ENCODE results near the gene ROBO1. TPM values are rescaled to one million over a fixed set of nuclear protein-coding genes. Genes with fewer than 3 reads are reported as not detected.

ROBO1 gene
- total RNA-seq, 4 donors from 2014 or later: 8.6 to 26.3 (median 16.6) TPM

DNA sequence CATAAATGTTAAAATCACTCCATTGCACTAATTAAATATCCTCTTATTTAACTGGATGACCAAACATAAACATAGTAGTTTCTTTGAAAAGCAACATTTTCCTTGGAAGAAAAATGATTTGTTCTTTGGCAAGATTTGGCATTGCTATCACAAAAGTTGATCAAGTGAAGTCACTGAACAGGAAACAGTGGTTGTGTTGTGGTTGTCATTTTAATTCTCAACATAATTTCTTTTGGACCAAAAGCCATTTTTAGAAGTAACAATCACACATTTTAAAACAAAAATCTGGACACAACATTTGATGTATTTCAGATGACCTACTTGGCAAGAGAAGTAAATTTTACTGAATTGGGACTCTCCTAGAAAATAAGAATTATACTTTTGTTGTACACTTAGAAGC is 872.3 kb downstream of the ROBO1 start:
- TF ChIP-seq, protein P1, sequence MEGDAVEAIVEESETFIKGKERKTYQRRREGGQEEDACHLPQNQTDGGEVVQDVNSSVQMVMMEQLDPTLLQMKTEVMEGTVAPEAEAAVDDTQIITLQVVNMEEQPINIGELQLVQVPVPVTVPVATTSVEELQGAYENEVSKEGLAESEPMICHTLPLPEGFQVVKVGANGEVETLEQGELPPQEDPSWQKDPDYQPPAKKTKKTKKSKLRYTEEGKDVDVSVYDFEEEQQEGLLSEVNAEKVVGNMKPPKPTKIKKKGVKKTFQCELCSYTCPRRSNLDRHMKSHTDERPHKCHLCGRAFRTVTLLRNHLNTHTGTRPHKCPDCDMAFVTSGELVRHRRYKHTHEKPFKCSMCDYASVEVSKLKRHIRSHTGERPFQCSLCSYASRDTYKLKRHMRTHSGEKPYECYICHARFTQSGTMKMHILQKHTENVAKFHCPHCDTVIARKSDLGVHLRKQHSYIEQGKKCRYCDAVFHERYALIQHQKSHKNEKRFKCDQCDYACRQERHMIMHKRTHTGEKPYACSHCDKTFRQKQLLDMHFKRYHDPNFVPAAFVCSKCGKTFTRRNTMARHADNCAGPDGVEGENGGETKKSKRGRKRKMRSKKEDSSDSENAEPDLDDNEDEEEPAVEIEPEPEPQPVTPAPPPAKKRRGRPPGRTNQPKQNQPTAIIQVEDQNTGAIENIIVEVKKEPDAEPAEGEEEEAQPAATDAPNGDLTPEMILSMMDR (IDR thresholded peaks at IDR 0.05): no peak
- TF ChIP-seq POLR2A (IDR thresholded peaks at IDR 0.05): no peak
- Histone ChIP-seq H3K27ac (no peak overlapping the region), H3K4me3 (replicated peaks in 1 of 3) (no peak overlapping the region), H3K9me3 (no peaks in the 10 kb centered on the region), H3K4me1 (no peaks in the 10 kb centered on the region), H3K36me3 (no peaks in the 10 kb centered on the region), H3K27me3 (no peaks in the 10 kb centered on the region)
- no peak for DNase-seq
- intact Hi-C loops (cut with DNase I): no loop called here

- intact Hi-C loops (cut with DNase I): no loop called here
- H3K27me3 ChIP-seq: no peaks in the 10 kb centered on the region
These were observed 873.0 kb downstream of the ROBO1 start for GRCh38 chr3:78894787-78895186.

DNA sequence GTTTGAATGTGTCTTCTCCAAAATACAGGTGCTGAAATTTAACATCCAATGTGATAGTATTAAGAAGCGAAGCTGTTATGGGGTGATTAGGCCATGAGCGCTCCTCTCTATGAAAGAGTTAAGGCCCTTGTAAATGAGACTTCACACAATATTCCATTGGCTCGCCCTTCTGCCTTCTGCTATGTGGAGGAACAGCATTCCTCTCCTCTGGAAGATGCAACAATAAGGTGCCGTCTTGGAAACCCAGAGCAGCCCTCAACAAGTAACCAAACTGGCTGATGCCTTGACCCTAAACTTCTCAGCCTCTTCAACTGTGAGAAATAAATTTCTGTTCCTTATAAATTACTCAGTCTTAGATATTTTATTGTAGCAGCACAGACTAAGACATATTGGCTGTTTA is 874.6 kb downstream of the ROBO1 start:
- Histone ChIP-seq H3K36me3 (no peaks in the 10 kb centered on the region), H3K9me3 (no peaks in the 10 kb centered on the region)
- 91 to 97% methylated on average over 4 of the region's 4 CpGs for WGBS, 2 donors

More at GRCh38 chr3:78894787-78895186, 873.0 kb downstream of the ROBO1 start:
- TF ChIP-seq, protein P1 (IDR thresholded peaks at IDR 0.05): no peak
- no peak for TF ChIP-seq POLR2A (IDR thresholded peaks at IDR 0.05)
- WGBS, 2 donors: 90 to 93% methylated on average over 2 of the region's 2 CpGs
- no peaks in the 10 kb centered on the region for H3K4me1 ChIP-seq
- no peaks in the 10 kb centered on the region for H3K9me3 ChIP-seq
- no peaks in the 10 kb centered on the region for H3K36me3 ChIP-seq
- no peak for DNase-seq
- no peak overlapping the region for H3K4me3 ChIP-seq (replicated peaks in 1 of 3)
- no peak overlapping the region for H3K27ac ChIP-seq

DNA sequence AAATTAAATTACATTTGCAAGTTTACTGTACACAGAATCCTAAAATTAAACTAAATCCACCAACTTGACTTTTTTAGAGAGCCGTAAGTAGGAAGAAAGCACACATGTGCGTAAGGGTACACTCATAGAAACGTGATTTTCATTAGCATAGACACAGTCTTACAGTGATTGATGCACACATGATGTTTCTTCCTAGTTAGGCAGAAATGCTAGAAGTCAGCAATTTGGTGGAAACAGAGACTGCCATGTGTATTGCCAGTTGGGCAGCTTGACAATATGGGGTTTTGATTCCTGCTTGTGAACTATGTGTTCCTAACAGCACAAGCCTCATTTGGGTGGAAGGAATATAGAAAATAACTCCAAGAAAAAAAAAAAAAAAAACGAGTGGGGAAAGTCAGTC is 878.5 kb downstream of the ROBO1 start:
- no peak for DNase-seq
- intact Hi-C loops (cut with DNase I): no loop called here
- WGBS, 2 donors: 79 to 84% methylated on average over 4 of the region's 4 CpGs
- Histone ChIP-seq H3K36me3 (no peaks in the 10 kb centered on the region), H3K4me1 (no peaks in the 10 kb centered on the region), H3K9me3 (no peaks in the 10 kb centered on the region), H3K4me3 (replicated peaks in 1 of 3) (no peak overlapping the region), H3K27me3 (no peaks in the 10 kb centered on the region), H3K27ac (no peak overlapping the region)
- TF ChIP-seq POLR2A (IDR thresholded peaks at IDR 0.05): no peak
- TF ChIP-seq, protein P1 (IDR thresholded peaks at IDR 0.05): no peak

More for the DNA sequence above, 874.6 kb downstream of the ROBO1 start:
- no peaks in the 10 kb centered on the region for H3K4me1 ChIP-seq
- no peak overlapping the region for H3K27ac ChIP-seq
- no peak for DNase-seq
- intact Hi-C loops (cut with DNase I): no loop called here
- no peak for TF ChIP-seq POLR2A (IDR thresholded peaks at IDR 0.05)
- H3K4me3 ChIP-seq (replicated peaks in 1 of 3): no peak overlapping the region
- no peaks in the 10 kb centered on the region for H3K27me3 ChIP-seq

- no peaks in the 10 kb centered on the region for H3K36me3 ChIP-seq
- no peak for DNase-seq
- no peaks in the 10 kb centered on the region for H3K27me3 ChIP-seq
- H3K4me1 ChIP-seq: no peaks in the 10 kb centered on the region
- no peak overlapping the region for H3K4me3 ChIP-seq (replicated peaks in 1 of 3)
- no peak for TF ChIP-seq POLR2A (IDR thresholded peaks at IDR 0.05)
- TF ChIP-seq, protein P1 (IDR thresholded peaks at IDR 0.05): no peak
- intact Hi-C loops (cut with DNase I): no loop called here
- no peak overlapping the region for H3K27ac ChIP-seq
- H3K9me3 ChIP-seq: no peaks in the 10 kb centered on the region
These were observed 879.2 kb downstream of the ROBO1 start for GRCh38 chr3:78888635-78889034.

- Histone ChIP-seq H3K27me3 (no peaks in the 10 kb centered on the region), H3K9me3 (no peaks in the 10 kb centered on the region), H3K36me3 (no peaks in the 10 kb centered on the region), H3K4me3 (replicated peaks in 1 of 3) (no peak overlapping the region), H3K27ac (no peak overlapping the region), H3K4me1 (no peaks in the 10 kb centered on the region)
- no peak for DNase-seq
- WGBS, 2 donors: 55 to 66% methylated on average over 1 of the region's 1 CpG
- intact Hi-C loops (cut with DNase I): no loop called here
- TF ChIP-seq POLR2A (IDR thresholded peaks at IDR 0.05): no peak
- TF ChIP-seq, protein P1 (IDR thresholded peaks at IDR 0.05): no peak
These were observed 880.2 kb downstream of the ROBO1 start for GRCh38 chr3:78887547-78888011.

Data from thyroid gland (tissue), 4 donors.